GM12878 (cell line): ENCODE data around the gene DRD1. TPM values are rescaled to one million over a fixed set of nuclear protein-coding genes. Genes with fewer than 3 reads are reported as not detected.

Experiments
- BCLAF1 ChIP-seq: fragments of 450-650 bp; IDR thresholded peaks from 2 replicates; pipeline ENCODE4 v1.6.1; 2017; ENCODE audit warnings: antibody characterized with exemption, mild to moderate bottlenecking, moderate library complexity
- CBFB ChIP-seq: IDR thresholded peaks from 2 replicates; pipeline ENCODE4 v1.6.1; 2016; ENCODE audit warnings: antibody characterized with exemption, low read depth
- CEBPB ChIP-seq, 2 experiments: fragments of 150-350 bp in 1 of 2; IDR thresholded peaks; 2 replicates each; pipeline ENCODE4 v1.6.1; 2012 to 2014; ENCODE audit warnings: low read depth in 2 of 2, low read length in 2 of 2, borderline replicate concordance in 1 of 2, inconsistent platforms in 1 of 2
- E2F4 ChIP-seq: IDR thresholded peaks from 2 replicates; pipeline ENCODE4 v1.6.1; 2012; ENCODE audit warnings: low read depth, low read length, improper control_type of control experiment
- EP300 ChIP-seq, 2 experiments: fragments of 150-350 bp in 1 of 2; IDR thresholded peaks; 2 replicates each; pipeline ENCODE4 v1.6.1; 2011 to 2012; ENCODE audit warnings: low read depth in 2 of 2, low read length in 2 of 2, borderline replicate concordance in 1 of 2, improper control_type of control experiment in 1 of 2, inconsistent platforms in 1 of 2; ENCODE audit not compliant: control insufficient read depth in 1 of 2
- EZH2 ChIP-seq: IDR thresholded peaks from 2 replicates; pipeline ENCODE4 v1.6.1; 2012; ENCODE audit warnings: low read depth, mild to moderate bottlenecking, control low read depth, inconsistent platforms, low read length, borderline replicate concordance; ENCODE audit not compliant: control insufficient read depth
- HSF1 ChIP-seq: fragments of 150-350 bp; IDR thresholded peaks from 2 replicates; pipeline ENCODE4 v1.6.1; 2014; ENCODE audit warnings: mild to moderate bottlenecking, low read depth, low read length
- IKZF1 ChIP-seq: fragments of 450-650 bp; conservative IDR thresholded peaks from 2 replicates; pipeline ENCODE4 v1.6.1; 2017; ENCODE audit warnings: antibody characterized with exemption, mild to moderate bottlenecking
- MEF2B ChIP-seq: fragments of 450-650 bp; IDR thresholded peaks from 2 replicates; pipeline ENCODE4 v1.6.1; 2018; ENCODE audit warnings: mild to moderate bottlenecking, moderate library complexity; ENCODE audit not compliant: partially characterized antibody, poor library complexity, severe bottlenecking
- MTA3 ChIP-seq: IDR thresholded peaks from 2 replicates; pipeline ENCODE4 v1.6.1; 2012; ENCODE audit warnings: low read length, inconsistent platforms, borderline replicate concordance
- MXI1 ChIP-seq: fragments of 150-350 bp; IDR thresholded peaks from 2 replicates; pipeline ENCODE4 v1.6.1; 2011; ENCODE audit warnings: low read depth, mild to moderate bottlenecking, inconsistent platforms, low read length, improper control_type of control experiment
- NFXL1 ChIP-seq: fragments of 450-650 bp; IDR thresholded peaks from 2 replicates; pipeline ENCODE4 v1.6.1; 2017; ENCODE audit warnings: antibody characterized with exemption, mild to moderate bottlenecking, borderline replicate concordance
- NFYA ChIP-seq: IDR thresholded peaks from 2 replicates; pipeline ENCODE4 v1.6.1; 2011; ENCODE audit warnings: low read depth, mild to moderate bottlenecking, low read length, improper control_type of control experiment, borderline replicate concordance
- NFYB ChIP-seq: IDR thresholded peaks from 2 replicates; pipeline ENCODE4 v1.6.1; 2011; ENCODE audit warnings: low read depth, mild to moderate bottlenecking, low read length, improper control_type of control experiment, moderate library complexity; ENCODE audit not compliant: insufficient read depth
- NKRF ChIP-seq: fragments of 450-650 bp; conservative IDR thresholded peaks from 2 replicates; pipeline ENCODE4 v1.6.1; 2017; ENCODE audit warnings: mild to moderate bottlenecking, moderate library complexity
- NRF1 ChIP-seq: conservative IDR thresholded peaks from 2 replicates; pipeline ENCODE4 v1.6.1; 2011; ENCODE audit warnings: mild to moderate bottlenecking, low read depth, low read length, improper control_type of control experiment
- TBL1XR1 ChIP-seq: IDR thresholded peaks from 2 replicates; pipeline ENCODE4 v1.6.1; 2012; ENCODE audit warnings: low read depth, low read length, improper control_type of control experiment
- USF1 ChIP-seq: IDR thresholded peaks from 2 replicates; pipeline ENCODE4 v1.6.1; 2011; ENCODE audit warnings: borderline replicate concordance, low read depth, mild to moderate bottlenecking, moderate library complexity, mixed read lengths, low read length; ENCODE audit not compliant: insufficient read depth; ENCODE audit errors: extremely low read length
- polyA plus RNA-seq, 11 experiments: library from polyadenylated mRNA; depleted of rRNA in 4 of 11; unstranded in 6 of 11; stranded (reverse) in 5 of 11; fragments of >200 nt; fragmentation: Nextera tagmentation in 4 of 11; fragmentation: Illumina TruSeq in 1 of 11; extraction: Ambion mirVana in 4 of 11; extraction: Trizol in 1 of 11; gene quantifications; 1 replicate in 1 of 11; 2 replicates in 10 of 11; pipeline versions ENCODE4 v1.2.1 to v1.2.3, GENCODE V29; 2011 to 2016; ENCODE audit warnings: inconsistent platforms in 2 of 11, missing spikeins in 2 of 11, low read depth in 1 of 11
- total RNA-seq, 4 experiments: library from RNA; depleted of rRNA in 3 of 4; stranded (reverse); fragments of >200 nt in 3 of 4; fragmentation: Illumina TruSeq in 1 of 4; extraction: Trizol in 1 of 4; gene quantifications; 2 replicates each; pipeline versions ENCODE4 v1.2.1 to v1.2.3, GENCODE V29; 2013 to 2021

The DRD1 gene
- total and polyA plus RNA-seq, 10 of the 15 experiments (the other 5 are each of a cell fraction or from before 2014, with no cell fraction given) = not detected

- TF ChIP-seq E2F4 (no peak), NRF1 (0 out of 2 replicates have a peak, but pooled peaks have one; percentile 16), TBL1XR1 (no peak), CBFB (no peak), EZH2 (no peak), MEF2B (no peak), NFXL1 (no peak), IKZF1 (peak; percentile 80), EP300 (IDR thresholded peaks at IDR 0.05; ENCODE audit: borderline replicate concordance in 1 of 2, control insufficient read depth in 1 of 2, low read depth in 2 of 2, low read length in 2 of 2) (no peak), NFYA (no peak), NFYB (no peak), BCLAF1 (peak; percentile 61; the same call in 1 of the 2 replicates), USF1 (no peak), HSF1 (no peak), NKRF (peak; percentile 68), CEBPB (IDR thresholded peaks at IDR 0.05; ENCODE audit: borderline replicate concordance in 1 of 2, low read depth in 2 of 2, low read length in 2 of 2) (no peak), MXI1 (0 out of 2 replicates have a peak, but pooled peaks have one; percentile 35), MTA3 (no peak)
Measured at GRCh38 chr5:175478384-175479124, 34.6 kb upstream of the DRD1 start, which contains the start of gene SFXN1 (continued).
